IPS-NIHi7 (cell line): ENCODE data around the gene RPS3A.
"Not testable (repeated sequence)": the region's sequence is repeated elsewhere in the genome, so short reads cannot be mapped to it uniquely, and the experiment has no call there.

Experiments
- DNase-seq: peaks from one replicate; pipeline ENCODE4 v3.0.0; 2012; ENCODE audit warnings: mixed read lengths; ENCODE audit errors: extremely low spot score

The RPS3A gene

DNA sequence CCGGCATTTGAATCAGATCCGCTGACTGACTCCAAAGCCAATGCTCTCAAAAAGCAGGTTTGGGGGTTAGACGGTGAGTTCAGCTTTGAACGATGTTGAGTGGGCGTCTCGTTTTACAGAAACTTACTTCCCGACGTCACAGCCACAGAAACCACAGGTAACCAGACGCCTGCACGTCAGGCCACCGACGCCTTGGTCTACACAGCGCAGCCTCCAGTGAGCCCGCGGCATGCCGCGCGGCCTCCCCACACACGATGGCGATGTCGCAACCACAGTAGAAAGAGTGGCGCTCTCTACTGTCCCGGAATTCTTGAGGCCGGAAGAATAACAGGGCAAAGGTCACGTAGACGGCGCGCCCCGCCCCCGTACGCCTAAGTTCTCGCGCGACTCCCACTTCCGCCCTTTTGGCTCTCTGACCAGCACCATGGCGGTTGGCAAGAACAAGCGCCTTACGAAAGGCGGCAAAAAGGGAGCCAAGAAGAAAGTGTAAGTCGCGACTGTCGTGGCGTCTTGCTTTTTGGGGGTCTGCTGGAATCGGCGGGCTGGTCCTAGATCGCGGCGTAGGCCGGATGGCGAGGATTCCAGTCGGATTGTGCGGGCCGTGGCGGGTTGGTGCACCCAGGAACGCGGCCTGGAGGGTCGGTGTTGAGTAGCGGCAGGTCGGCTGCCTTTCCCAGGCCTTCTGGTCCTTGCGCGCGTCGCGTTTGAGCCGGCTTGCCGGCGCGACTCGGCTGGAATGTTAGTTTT lies at the start of gene RPS3A:
RPS3A (plus strand) TSS at position 400 of the 747 bp plus-strand sequence; CDS start at position 425, 25 bp downstream.
- peak; percentile 96 for DNase-seq

DNA sequence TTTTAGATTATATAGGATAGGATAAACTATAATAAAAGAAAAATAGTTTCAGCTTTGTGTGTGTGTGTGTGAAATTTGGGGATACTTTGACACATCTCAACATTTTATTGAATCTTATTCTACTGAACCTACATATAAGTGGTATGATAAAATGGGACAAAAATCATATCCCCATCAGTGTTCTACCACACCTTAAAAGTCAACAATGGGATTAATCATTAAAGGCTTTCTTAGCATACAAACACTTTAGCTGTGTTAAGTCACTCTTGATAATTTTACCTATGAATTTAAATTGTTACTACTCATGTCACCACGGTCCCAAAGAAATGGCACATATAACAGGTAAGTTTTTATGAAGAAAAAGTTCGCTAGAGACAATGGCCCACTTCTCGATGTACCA lies 46.6 kb upstream of the RPS3A start:
- no peak for DNase-seq

DNA sequence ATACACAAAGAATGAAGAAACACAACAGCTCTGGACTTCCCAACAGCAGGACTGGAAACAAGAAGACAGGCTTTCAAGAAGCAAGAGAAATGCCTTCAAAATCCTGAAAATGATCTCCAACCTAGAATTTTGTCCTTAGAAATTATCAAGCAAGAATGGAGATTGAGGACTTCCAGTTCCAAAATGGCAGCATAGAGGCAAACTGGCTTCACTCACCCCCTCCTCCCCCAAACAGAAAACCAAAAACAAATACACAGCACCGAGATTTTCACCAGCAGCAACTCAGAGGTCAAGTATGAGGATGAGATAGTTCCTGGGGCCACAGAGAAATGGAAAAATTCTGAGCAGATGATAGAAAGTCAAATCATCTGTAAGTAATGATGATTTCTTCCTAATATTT lies 43.9 kb upstream of the RPS3A start:
- no peak for DNase-seq

DNA sequence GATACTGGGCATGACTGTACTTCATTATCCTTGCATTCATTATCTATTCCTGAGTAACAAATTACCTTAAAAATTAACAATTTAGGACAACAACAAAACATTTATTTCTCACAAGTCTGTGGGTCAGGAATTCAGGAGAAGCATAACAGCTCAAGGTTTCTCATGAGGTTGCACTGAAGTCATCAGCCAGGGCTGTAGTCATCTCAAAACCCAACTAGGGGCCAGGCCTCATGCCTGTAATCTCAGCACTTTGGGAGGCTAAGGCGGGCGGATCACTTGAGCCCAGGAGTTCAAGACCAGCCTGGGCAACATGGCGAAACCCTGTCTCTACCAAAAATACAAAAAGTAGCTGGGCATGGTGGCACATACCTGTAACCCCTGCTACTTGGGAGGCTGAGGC lies 36.3 kb upstream of the RPS3A start:
- not testable (repeated sequence) for DNase-seq

DNA sequence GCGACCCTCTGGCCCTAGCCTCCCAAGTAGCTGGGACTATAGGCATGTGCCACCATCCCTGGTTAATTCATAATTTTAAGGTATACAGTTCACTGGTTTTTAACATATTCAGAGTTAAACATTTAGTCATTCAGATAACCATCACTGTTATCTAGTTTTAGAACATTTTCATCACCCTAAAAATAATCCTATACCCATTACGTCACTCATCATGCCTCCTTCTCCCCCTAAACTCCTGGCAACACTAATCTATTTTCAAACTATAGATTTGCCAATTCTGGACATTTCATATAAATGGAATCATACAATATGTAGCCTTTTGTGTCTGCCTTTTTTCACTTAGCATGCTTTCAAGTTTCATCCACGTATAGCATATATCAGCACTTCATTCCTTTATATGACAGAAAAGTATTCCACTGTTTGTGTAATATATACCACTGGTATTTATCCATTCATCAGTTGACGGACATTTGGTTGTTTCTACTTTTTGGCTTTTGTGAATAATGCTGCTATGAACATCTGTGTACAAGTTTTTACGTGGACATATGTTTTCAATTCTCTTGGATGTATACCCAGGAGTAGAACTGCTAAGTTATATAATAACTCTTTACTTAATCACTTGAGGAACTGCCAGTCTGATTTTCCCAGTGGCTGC lies 32.0 kb upstream of the RPS3A start:
- DNase-seq, result no peak

DNA sequence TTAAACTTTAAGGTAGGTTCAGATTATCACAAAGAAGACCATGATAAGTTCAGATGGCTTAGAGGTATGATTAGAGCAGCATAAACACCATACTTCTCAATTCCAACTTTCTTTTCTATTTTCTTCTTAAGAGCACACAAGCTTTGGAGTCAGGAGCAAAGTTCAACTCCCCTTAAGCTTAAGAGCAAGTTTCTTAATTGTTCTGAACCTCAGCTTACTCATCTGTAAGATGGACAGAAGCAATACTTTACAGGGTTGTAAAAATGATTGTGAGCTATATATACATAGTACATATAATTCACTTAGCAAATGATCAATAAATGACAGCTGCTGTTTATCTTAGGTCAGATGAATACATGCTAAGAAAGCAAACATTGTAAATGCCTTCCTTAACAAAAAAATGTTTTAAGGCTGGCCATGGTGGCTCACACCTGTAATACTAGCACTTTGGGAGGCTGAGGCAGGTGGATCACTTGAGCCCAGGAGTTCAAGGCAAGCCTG lies 25.0 kb upstream of the RPS3A start:
- no peak for DNase-seq

DNA sequence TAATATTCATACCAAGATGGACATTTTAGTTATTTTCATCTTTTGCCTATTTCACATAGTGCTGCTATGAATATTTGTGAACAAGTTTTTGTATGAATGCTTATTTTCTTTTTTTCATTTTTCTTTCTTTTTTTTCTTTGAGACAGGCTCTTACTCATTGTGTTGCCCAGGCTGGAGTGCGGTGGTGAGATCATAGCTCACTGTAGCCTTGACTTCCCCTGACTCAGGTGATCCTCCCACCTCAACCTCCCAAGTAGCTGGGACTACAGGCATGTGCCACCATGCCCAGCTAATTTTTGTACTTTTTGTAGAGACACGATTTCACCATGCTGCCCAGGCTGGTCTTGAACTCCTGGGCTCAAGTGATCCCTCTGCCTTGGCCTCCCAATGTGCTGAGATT lies 21.4 kb upstream of the RPS3A start:
- DNase-seq, result not testable (repeated sequence)

DNA sequence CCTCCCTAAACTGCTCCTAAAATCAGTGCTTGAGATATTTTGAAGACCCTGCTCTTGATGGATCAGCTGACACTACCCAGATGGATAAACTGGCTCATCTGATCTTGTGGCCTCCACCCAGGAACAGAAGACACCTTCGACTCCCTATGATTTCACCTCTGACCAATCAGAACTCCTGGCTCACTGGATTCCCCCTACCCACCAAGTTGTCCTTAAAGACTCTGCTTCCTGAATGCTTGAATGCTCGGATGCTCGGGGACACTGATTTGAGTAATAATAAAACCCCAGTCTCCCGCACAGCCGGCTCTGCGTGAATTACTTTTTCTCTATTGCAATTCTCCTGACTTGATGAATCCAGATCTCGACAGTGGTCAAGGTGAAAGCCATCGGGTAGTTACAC lies 12.0 kb upstream of the RPS3A start:
- no peak for DNase-seq

DNA sequence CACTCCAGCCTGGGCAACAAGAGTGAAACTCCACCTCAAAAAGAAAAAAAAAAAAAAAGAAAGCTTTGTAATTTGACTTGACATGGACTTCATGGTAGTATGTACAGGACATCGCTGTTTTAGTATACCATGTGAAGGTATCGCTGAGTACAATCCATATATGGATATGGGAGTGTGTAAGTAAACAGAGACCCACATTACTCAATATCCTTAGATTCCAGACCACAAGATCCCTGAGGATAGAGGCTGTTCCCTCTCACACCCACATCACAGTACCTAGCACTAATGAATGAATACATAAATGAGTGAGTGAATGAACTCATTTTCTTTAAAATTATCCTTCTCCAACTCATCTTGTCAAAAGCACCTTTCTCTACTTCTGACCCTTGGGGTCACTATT lies 8.4 kb upstream of the RPS3A start:
- no peak for DNase-seq

DNA sequence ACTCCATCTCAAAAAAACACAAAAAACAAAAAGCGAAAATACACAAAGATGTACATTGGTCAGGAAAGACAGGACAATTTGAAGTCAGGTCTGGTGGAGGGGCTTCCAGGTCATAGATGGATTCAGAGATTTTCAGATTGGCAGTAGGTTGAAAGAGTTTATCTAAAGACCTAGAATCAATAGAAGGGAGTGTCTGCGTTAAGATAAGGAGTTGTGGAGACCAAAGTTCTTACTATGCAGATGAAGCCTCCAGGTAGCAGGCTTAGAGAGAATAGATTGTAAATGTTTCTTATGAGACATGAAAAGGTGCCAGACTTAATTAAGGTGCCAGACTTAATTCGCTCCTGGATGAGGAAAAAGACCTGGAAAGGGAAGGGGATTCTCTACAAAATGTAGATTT lies 6.9 kb upstream of the RPS3A start:
- DNase-seq, result no peak

DNA sequence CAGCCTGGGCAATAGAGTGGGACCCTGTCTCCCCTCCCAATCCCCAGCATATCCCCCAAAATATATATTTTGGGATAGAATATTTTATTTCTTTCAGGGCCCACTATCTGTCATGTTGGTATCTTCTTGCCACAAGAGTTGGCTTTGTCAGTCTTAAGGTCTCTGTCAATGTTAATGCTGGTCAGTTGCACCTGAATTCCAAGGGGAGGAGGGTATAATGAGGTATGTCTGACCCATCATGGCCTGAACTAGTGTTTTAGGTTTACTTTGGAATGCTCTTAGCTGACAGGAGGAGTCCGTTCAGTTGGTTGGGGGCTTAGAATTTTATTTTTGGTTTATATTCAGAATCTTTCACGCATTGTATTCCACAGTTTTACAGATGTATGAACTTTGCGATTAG lies 6.2 kb upstream of the RPS3A start:
- no peak for DNase-seq

DNA sequence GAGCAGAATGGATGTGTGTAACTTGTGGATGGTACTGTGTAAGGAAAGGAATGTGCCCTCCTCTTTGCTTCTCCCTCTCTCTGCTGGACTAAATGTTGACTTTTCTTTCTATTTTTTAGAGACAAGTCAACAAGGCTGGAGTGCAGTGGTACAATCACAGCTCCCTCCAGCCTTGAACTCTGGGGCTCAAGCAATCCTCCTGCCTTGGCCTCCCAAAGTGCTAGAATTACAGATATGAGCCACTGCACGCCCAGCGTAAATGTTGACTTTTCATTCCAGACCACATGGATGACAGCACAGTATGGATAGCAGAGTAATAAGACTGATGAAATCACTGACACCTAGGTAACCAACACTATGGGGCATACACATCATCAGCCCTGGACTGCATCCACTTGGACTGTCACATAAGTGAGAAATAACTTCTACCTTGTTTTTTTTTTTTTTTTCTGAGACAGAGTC lies 5.1 kb upstream of the RPS3A start:
- no peak for DNase-seq

DNA sequence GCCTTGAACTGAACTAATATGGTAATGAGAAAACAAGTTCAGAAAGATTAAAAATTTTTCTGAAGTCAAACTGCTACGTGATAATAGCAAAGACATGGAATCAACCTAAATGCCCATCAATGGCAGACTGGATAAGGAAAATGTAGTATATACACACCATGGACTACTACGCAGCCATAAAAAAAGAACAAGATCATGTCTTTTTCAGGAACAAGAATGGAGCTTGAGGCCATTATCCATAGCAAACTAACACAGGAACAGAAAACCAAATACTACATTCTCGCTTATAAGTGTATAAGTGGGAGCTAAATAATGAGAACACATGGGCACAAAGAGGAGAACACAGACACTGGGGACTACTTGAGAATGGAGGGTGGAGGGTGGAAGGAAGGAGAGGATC lies 4.3 kb upstream of the RPS3A start:
- no peak for DNase-seq

DNA sequence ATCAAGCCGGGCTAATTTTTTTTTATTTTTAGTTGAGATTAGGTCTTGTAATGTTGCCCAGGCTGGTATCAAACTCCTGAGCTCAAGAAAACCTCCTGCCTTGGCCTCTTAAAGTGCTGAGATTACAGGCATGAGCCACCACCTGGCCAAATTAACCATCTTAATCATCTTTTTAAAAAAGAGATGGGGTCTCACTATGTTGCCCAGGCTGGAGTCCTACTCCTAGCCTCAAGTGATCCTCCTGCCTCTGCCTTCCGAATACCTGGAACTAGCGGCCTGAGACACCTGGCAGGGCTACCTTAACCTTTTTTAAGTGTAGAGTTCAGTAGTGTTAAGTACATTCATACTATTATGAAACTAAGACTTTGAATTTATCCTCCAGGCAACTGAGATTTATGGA lies 1.7 kb upstream of the RPS3A start:
- no peak for DNase-seq

DNA sequence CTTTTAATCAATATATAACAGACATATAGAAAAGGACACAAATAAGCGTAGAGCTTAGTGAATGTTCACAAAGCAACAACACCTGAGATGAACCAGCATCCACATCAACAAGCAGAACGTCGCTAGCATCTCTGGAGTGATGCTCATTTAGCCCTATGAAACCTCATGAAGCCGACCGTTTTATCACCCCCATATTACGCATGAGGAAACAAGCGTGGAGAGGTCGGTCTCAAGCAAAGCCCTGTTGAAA lies 524 bp upstream of the RPS3A start:
- no peak for DNase-seq

DNA sequence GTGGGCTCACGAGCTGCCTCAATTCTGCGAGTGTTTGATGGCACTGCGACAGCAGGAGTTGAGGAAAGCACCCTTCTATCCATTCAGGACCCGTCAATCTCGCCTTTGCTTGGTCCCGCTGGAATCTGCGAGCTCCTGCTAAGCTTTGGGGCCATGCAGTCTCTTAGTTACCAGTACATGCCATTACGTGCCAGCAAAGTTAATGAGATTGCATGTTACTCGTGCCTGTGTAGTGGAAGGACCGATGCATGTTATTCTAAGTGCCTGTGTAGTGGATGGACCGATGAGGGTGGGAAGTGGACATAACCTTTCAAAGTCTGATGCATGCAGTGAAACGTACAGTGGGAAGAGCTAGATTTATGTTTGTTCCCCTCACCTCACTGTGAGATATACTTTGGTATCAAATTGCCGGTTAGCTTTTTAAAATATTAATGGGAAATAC lies 569 bp downstream of the RPS3A start:
- no peak for DNase-seq

DNA sequence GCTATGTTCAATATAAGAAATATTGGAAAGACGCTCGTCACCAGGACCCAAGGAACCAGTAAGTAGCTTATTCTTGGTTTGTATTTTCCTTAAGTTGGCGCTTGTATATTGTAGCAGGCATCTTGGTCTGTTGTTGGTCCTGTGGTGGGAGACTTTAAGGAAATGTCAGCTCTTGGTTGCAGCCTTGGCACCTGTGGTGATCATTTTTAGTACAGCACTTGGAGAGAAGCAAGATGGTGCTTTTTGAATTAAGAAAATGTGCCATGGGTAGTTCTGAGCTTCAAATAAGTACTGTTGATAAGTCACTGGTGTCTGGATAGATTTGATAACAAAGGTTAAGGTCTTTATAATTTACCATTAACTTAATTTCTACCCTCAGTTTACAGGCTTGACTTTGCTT lies 1.1 kb downstream of the RPS3A start:
- DNase-seq, result no peak

DNA sequence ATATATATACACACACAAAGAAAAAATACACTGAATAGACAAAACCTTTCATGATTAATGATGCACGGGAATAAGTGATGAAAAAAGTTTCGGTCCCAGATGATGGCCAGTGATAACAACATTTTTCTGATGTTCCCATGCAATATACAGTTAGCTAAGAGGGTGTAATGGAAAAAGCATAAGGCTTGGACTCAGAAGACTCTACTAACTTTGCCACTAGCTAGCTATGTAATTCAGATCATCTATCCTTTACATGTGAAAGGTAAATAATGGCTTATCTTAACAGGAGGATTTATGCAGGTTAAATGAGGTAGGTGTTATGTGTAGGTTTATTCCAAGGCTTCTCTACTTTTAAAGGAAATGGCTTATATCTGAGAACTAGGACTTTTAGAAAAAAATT lies 4.3 kb downstream of the RPS3A start:
- DNase-seq, result no peak

DNA sequence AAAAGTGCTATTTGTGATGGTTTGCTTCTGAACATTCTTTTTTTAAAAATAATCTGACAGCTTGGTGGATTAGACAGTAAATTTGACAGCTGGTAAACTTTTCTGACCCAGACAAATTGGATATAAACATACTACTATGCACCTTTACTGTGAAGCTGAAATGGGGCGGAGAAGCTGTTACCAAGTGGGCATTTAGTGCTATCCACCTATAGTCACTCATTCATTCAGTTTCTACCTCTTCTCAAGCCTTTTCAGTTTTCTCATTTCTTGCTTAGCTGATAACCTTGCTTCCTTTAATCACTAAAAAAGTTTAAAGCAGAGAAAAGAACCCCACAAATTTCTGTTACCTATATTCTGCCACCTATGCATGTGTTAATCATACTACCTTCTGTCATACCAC lies 5.2 kb downstream of the RPS3A start:
- no peak for DNase-seq

DNA sequence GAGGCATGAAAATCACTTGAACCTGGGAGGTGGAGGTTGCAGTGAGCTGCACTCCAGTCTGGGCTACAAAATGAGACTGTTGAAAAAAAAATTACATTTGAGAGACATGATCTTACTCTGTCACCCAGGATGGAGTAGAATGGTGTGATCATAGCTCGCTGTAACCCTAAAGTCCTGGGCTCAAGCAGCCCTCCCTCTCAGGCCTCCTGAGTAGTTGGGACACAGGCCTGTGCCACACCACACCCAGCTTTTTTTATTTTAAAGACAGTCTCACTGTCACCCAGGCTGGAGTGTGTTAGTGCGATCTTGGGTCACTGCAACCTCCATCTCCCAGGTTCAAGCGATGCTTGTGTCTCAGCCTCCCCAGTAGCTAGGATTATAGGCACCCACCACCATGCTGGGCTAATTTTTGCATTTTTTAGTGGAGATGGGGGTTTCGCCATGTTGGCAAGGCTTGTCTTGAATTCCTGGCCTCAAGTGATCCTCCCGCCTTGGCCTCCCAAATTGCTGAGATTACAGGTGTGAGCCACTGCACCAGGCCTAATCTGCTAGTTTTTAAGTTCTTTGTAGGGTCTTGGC lies 6.1 kb downstream of the RPS3A start:
- DNase-seq, result no peak

DNA sequence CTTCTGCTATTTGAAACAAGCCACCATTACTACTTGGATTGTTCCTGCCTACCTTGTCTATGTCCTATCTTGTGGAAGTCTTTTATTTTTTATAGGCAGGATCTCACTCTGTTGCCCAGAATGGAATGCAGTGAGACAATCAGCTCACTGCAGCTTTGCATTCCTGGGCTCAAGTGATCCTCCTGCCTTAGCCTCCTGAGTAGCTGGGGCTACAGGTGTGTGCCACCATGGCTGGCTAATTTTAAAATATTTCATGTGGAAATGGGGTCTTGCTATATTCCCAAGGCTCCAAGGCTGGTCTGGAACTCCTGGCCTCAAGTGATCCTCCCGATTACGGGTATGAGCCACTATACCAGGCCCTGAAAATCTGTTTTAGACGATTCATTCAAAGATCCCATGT lies 7.6 kb downstream of the RPS3A start:
- no peak for DNase-seq

DNA sequence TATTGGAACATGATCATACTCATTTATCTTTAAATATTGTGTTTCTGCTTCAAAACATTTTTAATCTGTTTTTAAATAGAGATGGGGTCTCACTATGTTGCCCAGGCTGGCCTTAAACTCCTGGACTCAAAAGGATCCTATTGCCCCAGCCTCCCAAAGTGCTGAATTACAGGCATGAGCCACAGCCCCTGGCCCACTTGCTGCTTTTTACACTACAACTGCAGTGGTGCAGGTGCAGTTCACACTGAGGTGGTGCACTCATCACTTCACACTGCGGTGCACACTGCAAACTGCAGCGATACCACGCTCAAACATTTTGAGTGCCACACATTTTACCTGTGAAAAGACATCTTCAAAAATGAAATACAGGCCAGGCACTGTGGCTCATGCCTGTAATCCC lies 10.8 kb downstream of the RPS3A start:
- no peak for DNase-seq

DNA sequence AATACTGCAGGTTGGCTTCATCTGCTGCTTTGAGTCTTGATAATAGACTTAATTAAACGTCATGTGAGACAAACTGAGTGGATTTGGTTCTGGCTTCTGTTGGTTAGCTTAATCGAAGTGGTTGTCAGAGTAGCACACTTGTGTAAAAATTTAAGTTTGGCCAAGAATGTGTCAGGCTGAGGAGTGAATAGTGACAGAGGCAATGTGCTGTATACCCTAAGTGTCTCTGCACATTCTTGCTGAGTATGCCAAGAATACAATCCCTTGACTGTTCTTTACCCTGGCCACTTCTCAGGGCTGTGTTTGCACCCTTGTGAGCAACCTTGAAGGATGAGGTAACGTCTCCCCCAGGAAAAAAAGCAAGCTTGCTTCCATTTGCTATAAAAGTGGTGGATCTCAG lies 14.9 kb downstream of the RPS3A start:
- DNase-seq, result no peak
